WI38 (cell line): ENCODE measurements around the gene ATP5F1E.

Experiments used
- H3K4me3 ChIP-seq: 2 replicates; pipeline ENCODE4 v1.5.1; 2011; ENCODE audit warnings: low read depth, mild to moderate bottlenecking, control low read depth, low read length
- TF ChIP-seq, protein P1 (sequence below): IDR thresholded peaks from 2 replicates; pipeline ENCODE4 v1.5.1; 2012; ENCODE audit warnings: low read depth, mild to moderate bottlenecking, control low read depth, low read length

The ATP5F1E gene

DNA sequence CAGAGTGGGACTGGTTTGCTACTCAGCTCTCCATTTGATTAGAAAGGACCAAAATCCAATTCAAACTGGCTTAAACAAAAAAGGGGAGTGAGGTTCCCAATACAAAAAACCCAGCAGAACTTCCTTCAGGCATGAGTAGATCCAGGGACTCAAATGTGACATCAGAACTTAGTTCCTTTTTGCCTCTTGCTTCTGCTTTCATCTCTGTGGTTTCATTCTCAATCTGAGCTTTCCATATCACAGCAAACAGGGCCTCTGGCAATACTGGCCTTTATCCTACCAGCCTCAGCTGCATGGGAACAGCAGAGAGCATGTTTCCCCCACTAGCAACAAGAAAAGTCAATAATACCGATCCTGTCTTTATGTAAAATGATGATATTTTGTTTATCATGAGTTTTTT is 39.1 kb upstream of the ATP5F1E start:
- no peak overlapping the region for H3K4me3 ChIP-seq
- TF ChIP-seq, protein P1, sequence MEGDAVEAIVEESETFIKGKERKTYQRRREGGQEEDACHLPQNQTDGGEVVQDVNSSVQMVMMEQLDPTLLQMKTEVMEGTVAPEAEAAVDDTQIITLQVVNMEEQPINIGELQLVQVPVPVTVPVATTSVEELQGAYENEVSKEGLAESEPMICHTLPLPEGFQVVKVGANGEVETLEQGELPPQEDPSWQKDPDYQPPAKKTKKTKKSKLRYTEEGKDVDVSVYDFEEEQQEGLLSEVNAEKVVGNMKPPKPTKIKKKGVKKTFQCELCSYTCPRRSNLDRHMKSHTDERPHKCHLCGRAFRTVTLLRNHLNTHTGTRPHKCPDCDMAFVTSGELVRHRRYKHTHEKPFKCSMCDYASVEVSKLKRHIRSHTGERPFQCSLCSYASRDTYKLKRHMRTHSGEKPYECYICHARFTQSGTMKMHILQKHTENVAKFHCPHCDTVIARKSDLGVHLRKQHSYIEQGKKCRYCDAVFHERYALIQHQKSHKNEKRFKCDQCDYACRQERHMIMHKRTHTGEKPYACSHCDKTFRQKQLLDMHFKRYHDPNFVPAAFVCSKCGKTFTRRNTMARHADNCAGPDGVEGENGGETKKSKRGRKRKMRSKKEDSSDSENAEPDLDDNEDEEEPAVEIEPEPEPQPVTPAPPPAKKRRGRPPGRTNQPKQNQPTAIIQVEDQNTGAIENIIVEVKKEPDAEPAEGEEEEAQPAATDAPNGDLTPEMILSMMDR = no peak

DNA sequence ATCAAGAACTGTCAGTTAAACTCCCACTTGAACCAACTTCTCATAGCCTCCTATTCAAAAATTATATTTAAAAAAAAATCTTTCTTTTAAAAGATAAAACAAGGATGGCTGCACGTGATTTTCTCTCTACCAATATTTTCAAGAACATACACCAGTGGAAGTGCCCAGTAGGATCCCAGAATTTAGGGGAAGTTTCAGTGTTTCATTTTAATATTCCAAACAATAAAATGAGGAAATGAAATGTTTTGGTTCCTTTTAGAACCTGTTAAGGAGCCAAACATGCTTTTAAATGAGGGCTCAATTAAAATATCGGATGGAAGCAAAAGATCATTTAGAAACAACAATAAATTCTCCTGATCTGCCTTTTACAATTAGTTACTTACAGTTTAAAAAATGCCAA is 36.9 kb upstream of the ATP5F1E start:
- H3K4me3 ChIP-seq = no peak overlapping the region
- TF ChIP-seq, protein P1 = no peak

DNA sequence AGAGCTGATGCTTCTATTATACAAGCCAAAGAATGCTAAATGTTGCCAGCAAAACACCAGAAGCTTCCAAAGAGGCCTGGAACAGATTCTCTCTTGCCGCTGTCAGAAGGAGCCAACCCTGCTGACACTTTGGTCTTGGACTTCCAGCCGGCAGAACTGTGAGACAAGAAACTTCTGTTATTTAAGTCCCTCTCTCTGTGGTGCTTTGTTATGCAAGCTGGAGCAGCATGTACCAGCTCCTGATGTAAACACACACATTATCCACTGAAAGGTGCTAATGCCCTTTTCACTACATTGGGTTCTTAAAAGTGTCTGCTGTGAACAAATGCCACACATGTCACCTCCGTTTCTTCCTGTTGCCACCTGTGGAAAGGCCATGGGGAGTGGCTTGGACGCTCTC is 36.4 kb upstream of the ATP5F1E start:
- TF ChIP-seq, protein P1 = no peak
- no peak overlapping the region for H3K4me3 ChIP-seq

DNA sequence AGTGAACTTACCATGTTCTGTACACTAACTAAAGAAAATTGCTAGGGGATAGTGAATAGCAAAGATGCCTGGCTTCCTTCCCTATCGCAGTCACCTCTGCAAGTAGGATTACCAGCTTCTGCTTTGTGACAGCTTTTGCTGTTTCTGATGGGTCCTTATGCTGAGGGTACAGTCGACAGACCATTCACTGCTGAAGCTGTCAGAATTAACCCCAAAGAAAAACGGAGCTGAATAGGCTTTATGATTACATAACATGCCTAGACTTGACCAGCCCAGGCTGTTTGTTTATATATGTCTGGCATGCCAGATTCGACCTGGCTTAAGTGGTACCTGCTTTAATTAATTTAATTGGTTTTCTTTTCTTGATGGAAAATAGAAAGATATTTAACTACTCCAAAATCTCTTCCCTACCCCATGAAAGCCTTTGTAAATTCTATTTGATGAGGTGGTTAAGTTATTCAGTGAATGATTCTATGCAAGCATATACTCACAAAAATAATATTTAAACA is 32.1 kb upstream of the ATP5F1E start:
- H3K4me3 ChIP-seq = peak overlapping the region; percentile 20; the same call in 1 of the 2 replicates
- TF ChIP-seq, protein P1 = no peak

DNA sequence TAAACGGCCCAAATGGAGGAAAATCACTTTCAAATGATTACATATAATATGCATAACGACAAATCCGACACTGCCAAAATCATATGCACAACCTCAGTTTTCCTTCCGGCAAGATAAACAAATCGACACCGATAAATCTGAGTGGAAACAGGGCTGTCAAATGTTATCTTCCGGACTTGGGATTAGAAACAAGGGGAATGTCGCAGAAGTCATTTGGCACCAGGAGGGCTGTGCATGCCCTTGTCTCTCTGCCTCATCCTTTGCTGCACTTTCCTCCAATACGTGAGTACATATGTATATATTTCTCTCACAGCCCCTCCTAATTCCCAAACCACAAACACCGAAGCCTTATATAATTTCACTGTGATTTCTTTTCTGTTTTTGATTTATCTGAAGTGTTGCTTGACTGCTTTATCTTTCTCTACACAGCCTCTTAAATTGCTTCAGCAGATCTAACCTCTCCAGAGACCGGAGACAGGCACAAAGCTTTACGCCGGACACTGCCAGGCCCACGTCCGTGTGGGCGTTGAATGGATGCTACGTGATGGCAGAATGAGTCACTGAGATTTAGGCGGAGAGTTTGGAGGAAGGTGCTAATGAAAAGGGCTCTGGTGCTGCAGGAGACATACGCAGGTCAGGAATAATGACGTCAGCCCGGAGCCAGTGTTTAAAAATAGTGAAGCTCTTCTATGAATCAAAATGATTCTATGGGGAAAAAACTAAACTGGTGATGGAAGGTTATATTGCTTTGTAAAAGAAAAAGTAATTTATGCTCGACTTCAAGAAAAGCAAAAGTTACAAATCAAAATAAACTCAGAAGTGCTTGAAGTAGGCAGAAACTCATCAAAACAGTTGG is 31.5 kb upstream of the ATP5F1E start:
- TF ChIP-seq, protein P1 = no peak
- H3K4me3 ChIP-seq = peak overlapping the region; percentile 20; the same call in 1 of the 2 replicates

DNA sequence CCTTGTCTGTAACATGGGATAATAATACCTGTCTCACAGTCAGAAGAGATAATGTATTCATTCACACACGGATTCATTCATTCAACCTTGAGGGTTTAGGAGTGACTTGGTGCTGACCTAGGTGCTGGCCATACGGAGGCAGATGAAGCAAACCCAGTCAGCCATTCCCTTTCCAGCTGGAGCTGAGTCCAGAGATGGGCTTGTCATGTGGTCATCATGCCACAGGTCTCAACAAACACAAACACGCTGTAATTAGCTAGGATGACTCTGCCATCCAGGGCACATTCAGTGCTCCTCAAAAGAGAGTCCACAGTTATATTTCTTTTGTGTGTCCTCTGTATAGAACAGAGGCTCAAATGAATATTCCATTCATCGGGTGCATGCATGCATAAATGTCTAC is 29.9 kb upstream of the ATP5F1E start:
- TF ChIP-seq, protein P1 = no peak

DNA sequence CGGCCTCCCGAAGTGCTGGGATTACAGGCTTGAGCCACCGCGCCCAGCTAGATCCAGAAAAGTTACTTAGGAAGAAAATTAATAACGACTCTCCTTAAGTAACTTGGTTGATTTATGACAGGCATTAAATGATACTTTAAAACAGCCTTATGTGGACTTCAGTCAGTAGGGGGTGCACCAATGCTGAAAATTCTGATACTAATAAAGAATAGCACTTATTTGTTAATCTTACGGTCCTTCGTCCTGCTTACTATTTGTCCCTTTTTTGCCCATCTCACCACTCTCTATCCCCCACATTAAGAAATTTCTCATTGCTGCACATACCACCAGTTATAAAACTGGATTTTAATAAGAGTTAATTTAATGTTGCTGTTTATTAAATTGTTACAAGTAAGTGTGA is 23.2 kb upstream of the ATP5F1E start:
- TF ChIP-seq, protein P1 = no peak
- H3K4me3 ChIP-seq = no peak overlapping the region

More for the DNA sequence above, 29.9 kb upstream of the ATP5F1E start:
- H3K4me3 ChIP-seq = no peak overlapping the region
